ENCODE results near the gene C1QTNF9.

C1QTNF9 gene

GRCh38 chr13:24272452-24273161, 36.8 kb upstream of the C1QTNF9 start:
- H3K36me3 ChIP-seq, result no peaks in the 10 kb centered on the region
- H3K27me3 ChIP-seq (ENCODE audit: insufficient read depth, low read depth, severe bottlenecking), result no peaks in the 10 kb centered on the region
- no peak overlapping the region for H3K4me3 ChIP-seq (ENCODE audit: low read depth, low read length)
- TF ChIP-seq CTCF (IDR thresholded peaks at IDR 0.05; ENCODE audit: low read depth, low read length), result no peak
- no peak overlapping the region for H3K27ac ChIP-seq
- H3K9me3 ChIP-seq (ENCODE audit: severe bottlenecking), result no peaks in the 10 kb centered on the region
- DNase-seq, result no peak

- no peak for TF ChIP-seq CTCF (IDR thresholded peaks at IDR 0.05; ENCODE audit: low read depth, low read length)
- Histone ChIP-seq H3K27ac (no peak overlapping the region), H3K4me3 (ENCODE audit: low read depth, low read length) (no peak overlapping the region), H3K27me3 (ENCODE audit: insufficient read depth, low read depth, severe bottlenecking) (no peaks in the 10 kb centered on the region), H3K36me3 (no peaks in the 10 kb centered on the region), H3K9me3 (ENCODE audit: severe bottlenecking) (no peaks in the 10 kb centered on the region)
- DNase-seq, result no peak
These were observed 35.5 kb upstream of the C1QTNF9 start for GRCh38 chr13:24273926-24274325.

- Histone ChIP-seq H3K27me3 (ENCODE audit: insufficient read depth, low read depth, severe bottlenecking) (no peaks in the 10 kb centered on the region), H3K4me3 (ENCODE audit: low read depth, low read length) (no peak overlapping the region), H3K27ac (no peak overlapping the region), H3K9me3 (ENCODE audit: severe bottlenecking) (no peaks in the 10 kb centered on the region), H3K36me3 (no peaks in the 10 kb centered on the region)
- DNase-seq, result no peak
- TF ChIP-seq CTCF (IDR thresholded peaks at IDR 0.05; ENCODE audit: low read depth, low read length), result no peak
These were observed 34.8 kb upstream of the C1QTNF9 start for GRCh38 chr13:24274452-24275021.

GRCh38 chr13:24275041-24275440, 34.3 kb upstream of the C1QTNF9 start:
- Histone ChIP-seq H3K36me3 (no peaks in the 10 kb centered on the region), H3K27ac (no peak overlapping the region), H3K4me3 (ENCODE audit: low read depth, low read length) (no peak overlapping the region), H3K9me3 (ENCODE audit: severe bottlenecking) (no peaks in the 10 kb centered on the region), H3K27me3 (ENCODE audit: insufficient read depth, low read depth, severe bottlenecking) (peaks cover under 1% of the 10 kb centered on the region)
- no peak for DNase-seq
- TF ChIP-seq CTCF (IDR thresholded peaks at IDR 0.05; ENCODE audit: low read depth, low read length), result no peak

- no peak overlapping the region for H3K27ac ChIP-seq
- no peak for TF ChIP-seq CTCF (IDR thresholded peaks at IDR 0.05; ENCODE audit: low read depth, low read length)
- H3K9me3 ChIP-seq (ENCODE audit: severe bottlenecking), result no peaks in the 10 kb centered on the region
- no peak for DNase-seq
- H3K4me3 ChIP-seq (ENCODE audit: low read depth, low read length), result no peak overlapping the region
- no peaks in the 10 kb centered on the region for H3K36me3 ChIP-seq
- peaks cover 3% of the 10 kb centered on the region for H3K27me3 ChIP-seq (ENCODE audit: insufficient read depth, low read depth, severe bottlenecking)
These were observed 33.1 kb upstream of the C1QTNF9 start for GRCh38 chr13:24276306-24276705.

- no peak for DNase-seq
- no peak for TF ChIP-seq CTCF (IDR thresholded peaks at IDR 0.05; ENCODE audit: low read depth, low read length)
These were observed 32.5 kb upstream of the C1QTNF9 start for GRCh38 chr13:24276861-24277260.

More at GRCh38 chr13:24276861-24277260, 32.5 kb upstream of the C1QTNF9 start:
- Histone ChIP-seq H3K27me3 (ENCODE audit: insufficient read depth, low read depth, severe bottlenecking) (peaks cover 3% of the 10 kb centered on the region), H3K27ac (no peak overlapping the region), H3K9me3 (ENCODE audit: severe bottlenecking) (no peaks in the 10 kb centered on the region), H3K36me3 (no peaks in the 10 kb centered on the region), H3K4me3 (ENCODE audit: low read depth, low read length) (no peak overlapping the region)

Measured in WERI-Rb-1 (cell line).